CD14-positive monocyte (primary cell): ENCODE results near the gene SSBP2. TPM values are rescaled to one million over a fixed set of nuclear protein-coding genes. Genes with fewer than 3 reads are reported as not detected.

ENCODE experiments used
- DNase-seq, 3 donors: peaks; one replicate each; pipeline ENCODE4 v3.0.0-alpha.2; 2011 to 2022
- H2AFZ ChIP-seq: 2 replicates; pipeline ENCODE4 v1.6.0; 2012; ENCODE audit warnings: mild to moderate bottlenecking, low read depth, low read length, inconsistent platforms; ENCODE audit not compliant: insufficient read depth, poor library complexity, severe bottlenecking
- H3K27ac ChIP-seq, 2 donors: 1 replicate in 1 of 2; 2 replicates in 1 of 2; pipeline ENCODE4 v1.5.1; 2012 to 2013; ENCODE audit warnings: low read length in 2 of 2, control low read depth in 1 of 2, inconsistent platforms in 1 of 2, low read depth in 1 of 2, mild to moderate bottlenecking in 1 of 2
- H3K27me3 ChIP-seq, 2 donors: one replicate each; pipeline versions ENCODE4 v1.6.0 to v1.6.1; 2011 to 2013; ENCODE audit warnings: low read length in 2 of 2; ENCODE audit not compliant: control insufficient read depth in 2 of 2, insufficient read depth in 2 of 2
- H3K36me3 ChIP-seq, 2 donors: replicated peaks in 1 of 2; 1 replicate in 1 of 2; 2 replicates in 1 of 2; pipeline versions ENCODE4 v1.5.1 to v1.6.1; 2012 to 2013; ENCODE audit warnings: low read length in 2 of 2, control low read depth in 1 of 2, inconsistent platforms in 1 of 2, mild to moderate bottlenecking in 1 of 2; ENCODE audit not compliant: insufficient read depth in 2 of 2, control insufficient read depth in 1 of 2
- H3K4me1 ChIP-seq, 2 donors: 1 replicate in 1 of 2; 2 replicates in 1 of 2; pipeline versions ENCODE4 v1.5.1 to v1.6.1; 2012 to 2013; ENCODE audit warnings: low read length in 2 of 2, control low read depth in 1 of 2, inconsistent platforms in 1 of 2, mild to moderate bottlenecking in 1 of 2, moderate library complexity in 1 of 2; ENCODE audit not compliant: insufficient read depth in 2 of 2, control insufficient read depth in 1 of 2
- H3K4me2 ChIP-seq: replicated peaks from 2 replicates; pipeline ENCODE3; 2012; ENCODE audit warnings: low read length, moderate library complexity, mild to moderate bottlenecking; ENCODE audit not compliant: poor library complexity, severe bottlenecking; ENCODE audit errors: extremely low read depth
- H3K4me3 ChIP-seq, 3 experiments: fragments of 200-600 bp in 1 of 3; sonication (generic) in 1 of 3; replicated peaks in 1 of 3; 1 replicate in 2 of 3; 2 replicates in 1 of 3; pipeline ENCODE4 v1.5.1; 2011 to 2013; ENCODE audit warnings: low read length in 3 of 3, mild to moderate bottlenecking in 3 of 3, control low read depth in 2 of 3, low read depth in 2 of 3, inconsistent platforms in 1 of 3, moderate library complexity in 1 of 3
- H3K79me2 ChIP-seq: 2 replicates; pipeline ENCODE4 v1.6.0; 2012; ENCODE audit warnings: mild to moderate bottlenecking, control low read depth, inconsistent platforms, low read length, moderate library complexity; ENCODE audit not compliant: insufficient read depth
- H3K9ac ChIP-seq: 2 replicates; pipeline ENCODE4 v1.6.0; 2017; ENCODE audit warnings: low read length, mild to moderate bottlenecking; ENCODE audit not compliant: insufficient read depth, poor library complexity, severe bottlenecking
- H3K9me3 ChIP-seq, 2 donors: replicated peaks in 1 of 2; 1 replicate in 1 of 2; 2 replicates in 1 of 2; pipeline versions ENCODE4 v1.5.1 to v1.6.1; 2012 to 2013; ENCODE audit warnings: low read length in 2 of 2, control low read depth in 1 of 2; ENCODE audit not compliant: control insufficient read depth in 1 of 2, insufficient read depth in 1 of 2
- H4K20me1 ChIP-seq: 2 replicates; pipeline ENCODE4 v1.6.0; 2012; ENCODE audit warnings: mild to moderate bottlenecking, low read length, control low read depth, moderate library complexity; ENCODE audit not compliant: insufficient read depth
- H3K27ac Mint-ChIP-seq, 7 donors: one replicate each; pipeline ENCODE4 v1.8.0; 2020; ENCODE audit warnings: mild to moderate bottlenecking in 7 of 7, mixed read lengths in 7 of 7, moderate library complexity in 6 of 7, inconsistent platforms in 2 of 7
- H3K27me3 Mint-ChIP-seq, 3 donors: one replicate each; pipeline ENCODE4 v1.8.0; 2021 to 2022; ENCODE audit warnings: low read depth in 3 of 3, mild to moderate bottlenecking in 3 of 3, mixed read lengths in 3 of 3, moderate library complexity in 3 of 3, inconsistent platforms in 1 of 3
- H3K36me3 Mint-ChIP-seq, 2 donors: one replicate each; pipeline ENCODE4 v1.8.0; 2020; ENCODE audit warnings: mixed read lengths in 2 of 2, inconsistent platforms in 1 of 2, mild to moderate bottlenecking in 1 of 2
- H3K4me1 Mint-ChIP-seq: one replicate; pipeline ENCODE4 v1.8.0; 2020; ENCODE audit warnings: mild to moderate bottlenecking, mixed read lengths
- H3K4me3 Mint-ChIP-seq, 2 donors: one replicate each; pipeline ENCODE4 v1.8.0; 2020; ENCODE audit warnings: mild to moderate bottlenecking in 2 of 2, mixed read lengths in 2 of 2, moderate library complexity in 1 of 2
- H3K9me3 Mint-ChIP-seq, 7 donors: one replicate each; pipeline ENCODE4 v1.8.0; 2020 to 2022; ENCODE audit warnings: mixed read lengths in 7 of 7, mild to moderate bottlenecking in 6 of 7, moderate library complexity in 6 of 7, inconsistent platforms in 2 of 7
- WGBS: methylation state at CpG from one replicate; pipeline ENCODE4 v1.1.5; 2013; ENCODE audit warnings: missing lambda C conversion rate; ENCODE audit not compliant: insufficient coverage; 5-methylcytosine and 5-hydroxymethylcytosine counted together
- intact Hi-C, 2 donors: fragments of 100-400 bp; cut with micrococcal nuclease; formaldehyde crosslinking; loops; one replicate each; pipeline versions ENCODE4 v1.15.0 to v1.15.1; 2023
- polyA plus RNA-seq, 3 donors: library from polyadenylated mRNA; depleted of rRNA in 1 of 3; unstranded in 2 of 3; stranded (reverse) in 1 of 3; fragments of 300-500 nt in 2 of 3; fragments of >200 nt in 1 of 3; fragmentation: Illumina TruSeq in 2 of 3; gene quantifications; 1 replicate in 2 of 3; 2 replicates in 1 of 3; pipeline ENCODE4 v1.2.3, GENCODE V29; 2012 to 2021
- TF ChIP-seq, protein P1 (sequence below): fragments of 200-600 bp; IDR thresholded peaks from one replicate; pipeline ENCODE4 v1.8.0; 2022; ENCODE audit warnings: antibody characterized with exemption, mild to moderate bottlenecking

Gene SSBP2
- polyA plus RNA-seq, 3 donors = 29.1 to 55.2 (median 53.4) TPM

DNA sequence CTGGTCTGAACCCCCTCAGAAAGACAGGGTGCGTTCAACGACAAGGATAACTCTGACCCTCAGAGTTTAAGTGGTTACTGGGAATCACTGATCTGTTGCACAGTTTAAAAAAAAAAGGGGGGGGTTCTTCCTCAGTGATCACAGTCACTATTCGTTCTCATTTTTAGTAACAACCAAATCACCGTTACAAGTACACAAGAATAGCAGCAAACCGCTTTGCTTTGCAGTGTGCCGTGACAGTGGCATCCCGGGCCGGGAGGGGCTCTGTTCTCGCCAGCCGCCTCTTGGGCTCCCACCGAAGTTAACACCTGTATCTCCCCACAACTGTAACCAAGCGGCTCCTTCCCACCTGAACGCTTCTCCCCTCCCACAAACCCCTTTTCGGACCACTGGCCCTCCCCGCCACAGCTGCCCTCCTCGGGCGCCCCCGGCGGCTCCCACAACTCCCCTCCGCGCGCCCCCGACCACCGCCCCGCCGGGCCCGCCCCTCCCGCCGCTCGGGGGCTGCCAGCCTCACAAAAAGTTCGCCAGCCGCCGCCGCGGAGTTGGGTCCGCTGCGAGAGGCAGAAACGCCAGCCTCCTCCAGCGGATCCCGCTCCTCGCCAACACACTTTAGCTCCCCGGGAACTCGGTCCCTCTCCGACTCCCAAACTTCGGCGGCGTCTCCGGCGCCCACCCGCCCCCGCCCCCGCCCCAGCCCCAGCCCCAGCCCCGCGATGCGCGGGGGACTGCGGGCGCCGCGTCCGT is 1.2 kb downstream of the SSBP2 start:
- Histone ChIP-seq H2AFZ (peak overlapping the region; percentile 75), H3K9ac (peak overlapping the region; percentile 65), H3K36me3 (no peaks in the 10 kb centered on the region), H3K9me3 (no peaks in the 10 kb centered on the region), H3K4me3 (peak overlapping the region; percentile 55 to 77 (median 65)), H4K20me1 (peaks cover 28% of the 10 kb centered on the region), H3K79me2 (peaks cover 41% of the 10 kb centered on the region), H3K4me2 (peak overlapping the region; percentile 82), H3K27me3 (peaks cover 4 to 5% of the 10 kb centered on the region in 2 donors), H3K4me1 (peaks cover 12 to 18% of the 10 kb centered on the region in 2 donors), H3K27ac (no peak overlapping the region)
- TF ChIP-seq, protein P1, sequence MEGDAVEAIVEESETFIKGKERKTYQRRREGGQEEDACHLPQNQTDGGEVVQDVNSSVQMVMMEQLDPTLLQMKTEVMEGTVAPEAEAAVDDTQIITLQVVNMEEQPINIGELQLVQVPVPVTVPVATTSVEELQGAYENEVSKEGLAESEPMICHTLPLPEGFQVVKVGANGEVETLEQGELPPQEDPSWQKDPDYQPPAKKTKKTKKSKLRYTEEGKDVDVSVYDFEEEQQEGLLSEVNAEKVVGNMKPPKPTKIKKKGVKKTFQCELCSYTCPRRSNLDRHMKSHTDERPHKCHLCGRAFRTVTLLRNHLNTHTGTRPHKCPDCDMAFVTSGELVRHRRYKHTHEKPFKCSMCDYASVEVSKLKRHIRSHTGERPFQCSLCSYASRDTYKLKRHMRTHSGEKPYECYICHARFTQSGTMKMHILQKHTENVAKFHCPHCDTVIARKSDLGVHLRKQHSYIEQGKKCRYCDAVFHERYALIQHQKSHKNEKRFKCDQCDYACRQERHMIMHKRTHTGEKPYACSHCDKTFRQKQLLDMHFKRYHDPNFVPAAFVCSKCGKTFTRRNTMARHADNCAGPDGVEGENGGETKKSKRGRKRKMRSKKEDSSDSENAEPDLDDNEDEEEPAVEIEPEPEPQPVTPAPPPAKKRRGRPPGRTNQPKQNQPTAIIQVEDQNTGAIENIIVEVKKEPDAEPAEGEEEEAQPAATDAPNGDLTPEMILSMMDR = no peak
- Mint-ChIP-seq H3K4me1 (peaks cover 28% of the 10 kb centered on the region), H3K4me3 (peak overlapping the region; percentile 95 to 99), H3K36me3 (no peaks in the 10 kb centered on the region), H3K9me3 (peaks cover 0 to 2% (median 0%) of the 10 kb centered on the region in 7 donors), H3K27me3 (peaks cover 2 to 13% (median 5%) of the 10 kb centered on the region in 3 donors), H3K27ac (peak overlapping the region in 6 of 7 donors; percentile 30 to 85 (median 58))
- under 1% methylated on average over 45 of the region's 61 CpGs for WGBS
- intact Hi-C loops = loop anchor here (2.0 to 10.0 kb wide), 4 partner anchors 221 to 425 kb away; partner anchors contain the start of gene ATG10 (in 1 of the 2)
- DNase-seq = no peak

DNA sequence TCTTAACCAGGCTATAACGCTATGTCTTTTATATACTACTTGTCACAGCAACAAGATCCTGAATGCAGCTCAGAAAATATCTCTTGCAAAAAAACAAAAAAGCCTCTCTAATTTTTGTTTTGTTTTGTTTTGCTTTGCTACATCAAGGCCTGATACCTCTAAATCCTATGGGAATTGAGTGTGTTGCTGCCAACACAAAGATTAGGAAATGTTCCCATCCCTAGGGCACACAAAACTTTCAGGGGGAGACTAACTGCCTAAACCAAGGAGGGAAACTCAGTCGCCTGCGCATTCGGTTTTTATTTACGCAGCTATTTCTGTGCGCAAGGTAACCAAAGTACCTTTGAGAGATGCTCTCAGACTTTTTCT is 1.7 kb downstream of the SSBP2 start:
- no peaks in the 10 kb centered on the region for H3K9me3 ChIP-seq
- DNase-seq = no peak
- H3K4me3 ChIP-seq = peak overlapping the region; percentile 55 to 77 (median 65)
- H2AFZ ChIP-seq = peak overlapping the region; percentile 75
- H3K79me2 ChIP-seq = peaks cover 41% of the 10 kb centered on the region
- Mint-ChIP-seq H3K4me1 (peaks cover 28% of the 10 kb centered on the region), H3K27ac (peak overlapping the region in 1 of 7 donors; percentile 81), H3K36me3 (no peaks in the 10 kb centered on the region), H3K4me3 (peak overlapping the region; percentile 95 to 99), H3K27me3 (peaks cover 2 to 13% (median 5%) of the 10 kb centered on the region in 3 donors), H3K9me3 (peaks cover 0 to 2% (median 0%) of the 10 kb centered on the region in 7 donors)
- TF ChIP-seq, protein P1 = no peak
- peak overlapping the region; percentile 82 for H3K4me2 ChIP-seq
- peaks cover 12 to 18% of the 10 kb centered on the region in 2 donors for H3K4me1 ChIP-seq
- peaks cover 4 to 5% of the 10 kb centered on the region in 2 donors for H3K27me3 ChIP-seq
- 3% methylated on average over 5 of the region's 6 CpGs for WGBS
- H4K20me1 ChIP-seq = peaks cover 28% of the 10 kb centered on the region
- intact Hi-C loops = no loop called here
- H3K27ac ChIP-seq = no peak overlapping the region
- H3K36me3 ChIP-seq = no peaks in the 10 kb centered on the region
- H3K9ac ChIP-seq = peak overlapping the region; percentile 65
